ENCODE measurements around the gene ENTPD7.

ENTPD7 gene

GRCh38 chr10:99750641-99751040 is 91.3 kb downstream of the ENTPD7 start:
- DNase-seq, result no peak

- no peak for DNase-seq
Observed at GRCh38 chr10:99754670-99755069, 95.4 kb downstream of the ENTPD7 start.

Measured in CD4-positive, alpha-beta T cell treated with Interleukin-4 for 1 hour (primary cell).